K562 (cell line): ENCODE data around the gene TBX6. TPM values are rescaled to one million over a fixed set of nuclear protein-coding genes. Genes with fewer than 3 reads are reported as not detected.

Experiments
- EWSR1 ChIP-seq: fragments of 450-650 bp; IDR thresholded peaks from 2 replicates; pipeline ENCODE4 v1.6.1; 2018; ENCODE audit warnings: borderline replicate concordance, mild to moderate bottlenecking, low read depth, moderate library complexity; ENCODE audit not compliant: partially characterized antibody
- ZNF212 ChIP-seq: fragments of 450-650 bp; formaldehyde crosslinking; IDR thresholded peaks from 2 replicates; pipeline ENCODE4 v1.4.0; 2020; ENCODE audit warnings: mild to moderate bottlenecking
- ZNF699 ChIP-seq: fragments of 250-450 bp; sonication (Bioruptor Pico); IDR thresholded peaks from 2 replicates; pipeline ENCODE4 v1.8.0; 2021; ENCODE audit warnings: mild to moderate bottlenecking, moderate library complexity; ENCODE audit not compliant: insufficient replicate concordance
- polyA plus RNA-seq, 8 experiments: library from polyadenylated mRNA; depleted of rRNA in 4 of 8; stranded (reverse) in 5 of 8; unstranded in 3 of 8; fragments of >200 nt; fragmentation: Nextera tagmentation in 2 of 8; fragmentation: Illumina TruSeq in 1 of 8; extraction: Ambion mirVana in 2 of 8; extraction: Trizol in 1 of 8; gene quantifications; 2 replicates each; pipeline versions ENCODE4 v1.2.1 to v1.2.3, GENCODE V29; 2011 to 2014; ENCODE audit warnings: inconsistent platforms in 1 of 8, missing spikeins in 1 of 8
- total RNA-seq, 7 experiments: library from RNA; depleted of rRNA in 6 of 7; stranded (reverse); fragments of >200 nt in 6 of 7; fragmentation: Illumina TruSeq in 2 of 7; extraction: Trizol in 2 of 7; gene quantifications; 2 replicates each; pipeline versions ENCODE4 v1.2.1 to v1.2.3, GENCODE V29; 2011 to 2021; ENCODE audit warnings: low replicate concordance in 1 of 7
- TF ChIP-seq, protein P1 (sequence below): fragments of 450-650 bp; IDR thresholded peaks from 2 replicates; pipeline ENCODE4 v1.6.1; 2016; ENCODE audit warnings: low read depth
- TF ChIP-seq, protein P2 (sequence below), 3 experiments: fragments of 200-800 bp in 1 of 3; fragments of 250-450 bp in 1 of 3; fragments of 450-650 bp in 1 of 3; sonication (Bioruptor Pico) in 1 of 3; sonication (Bioruptor generic) in 1 of 3; formaldehyde crosslinking in 1 of 3; IDR thresholded peaks; 2 replicates each; pipeline versions ENCODE4 v1.6.1 to v1.8.0; 2016 to 2022; ENCODE audit warnings: mild to moderate bottlenecking in 2 of 3, missing genetic modification characterization in 2 of 3, missing compliant biosample characterization in 1 of 3, moderate library complexity in 1 of 3
- TF ChIP-seq, protein P3 (sequence below): fragments of 450-650 bp; IDR thresholded peaks from 2 replicates; pipeline ENCODE4 v1.7.0; 2016; ENCODE audit warnings: borderline replicate concordance
- TF ChIP-seq, protein P4 (sequence below): fragments of 200-400 bp; formaldehyde crosslinking; IDR thresholded peaks from 2 replicates; pipeline ENCODE4 v1.6.1; 2017; ENCODE audit warnings: mild to moderate bottlenecking, low read depth, low read length, moderate library complexity

TBX6 gene
- total and polyA plus RNA-seq, 9 of the 15 experiments (the other 6 are each of a cell fraction or from before 2014, with no cell fraction given), result 0.07 to 0.58 (median 0.11) TPM; not detected in 2

DNA sequence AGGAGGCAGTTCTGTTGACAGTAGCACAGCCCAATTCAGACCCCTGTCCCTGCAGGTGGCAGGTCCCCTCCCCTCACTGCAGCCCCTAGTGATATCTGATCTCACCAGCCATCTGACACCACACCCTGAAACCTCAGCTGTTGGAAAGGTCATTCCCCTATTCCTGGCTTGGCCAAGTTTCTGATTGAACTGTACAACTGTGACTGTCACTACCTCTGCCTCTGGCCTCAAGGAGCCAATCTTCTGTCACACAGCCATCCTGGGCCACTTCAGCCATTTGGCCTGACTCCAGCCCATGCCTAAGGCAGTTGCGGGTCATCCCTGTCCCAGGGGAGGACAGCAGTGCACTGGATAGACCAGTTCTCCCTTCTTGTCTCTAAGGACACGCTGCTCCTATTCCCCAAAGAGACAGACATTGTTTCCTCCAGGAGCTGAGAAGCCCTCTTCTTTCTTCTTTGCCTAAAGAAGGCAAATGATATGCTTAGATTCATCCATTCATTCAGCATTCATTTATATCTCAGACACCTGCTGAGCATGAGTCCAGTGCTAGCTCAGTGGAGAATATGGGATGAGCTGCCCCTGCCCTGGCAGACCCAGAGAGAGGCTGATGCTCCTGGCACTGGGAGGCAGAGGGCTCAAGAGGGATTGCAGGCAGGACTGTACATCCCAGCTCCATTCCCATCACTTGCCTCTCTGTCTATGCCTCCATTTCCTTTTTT lies 30.7 kb downstream of the TBX6 start (continued):
- TF ChIP-seq, protein P1, sequence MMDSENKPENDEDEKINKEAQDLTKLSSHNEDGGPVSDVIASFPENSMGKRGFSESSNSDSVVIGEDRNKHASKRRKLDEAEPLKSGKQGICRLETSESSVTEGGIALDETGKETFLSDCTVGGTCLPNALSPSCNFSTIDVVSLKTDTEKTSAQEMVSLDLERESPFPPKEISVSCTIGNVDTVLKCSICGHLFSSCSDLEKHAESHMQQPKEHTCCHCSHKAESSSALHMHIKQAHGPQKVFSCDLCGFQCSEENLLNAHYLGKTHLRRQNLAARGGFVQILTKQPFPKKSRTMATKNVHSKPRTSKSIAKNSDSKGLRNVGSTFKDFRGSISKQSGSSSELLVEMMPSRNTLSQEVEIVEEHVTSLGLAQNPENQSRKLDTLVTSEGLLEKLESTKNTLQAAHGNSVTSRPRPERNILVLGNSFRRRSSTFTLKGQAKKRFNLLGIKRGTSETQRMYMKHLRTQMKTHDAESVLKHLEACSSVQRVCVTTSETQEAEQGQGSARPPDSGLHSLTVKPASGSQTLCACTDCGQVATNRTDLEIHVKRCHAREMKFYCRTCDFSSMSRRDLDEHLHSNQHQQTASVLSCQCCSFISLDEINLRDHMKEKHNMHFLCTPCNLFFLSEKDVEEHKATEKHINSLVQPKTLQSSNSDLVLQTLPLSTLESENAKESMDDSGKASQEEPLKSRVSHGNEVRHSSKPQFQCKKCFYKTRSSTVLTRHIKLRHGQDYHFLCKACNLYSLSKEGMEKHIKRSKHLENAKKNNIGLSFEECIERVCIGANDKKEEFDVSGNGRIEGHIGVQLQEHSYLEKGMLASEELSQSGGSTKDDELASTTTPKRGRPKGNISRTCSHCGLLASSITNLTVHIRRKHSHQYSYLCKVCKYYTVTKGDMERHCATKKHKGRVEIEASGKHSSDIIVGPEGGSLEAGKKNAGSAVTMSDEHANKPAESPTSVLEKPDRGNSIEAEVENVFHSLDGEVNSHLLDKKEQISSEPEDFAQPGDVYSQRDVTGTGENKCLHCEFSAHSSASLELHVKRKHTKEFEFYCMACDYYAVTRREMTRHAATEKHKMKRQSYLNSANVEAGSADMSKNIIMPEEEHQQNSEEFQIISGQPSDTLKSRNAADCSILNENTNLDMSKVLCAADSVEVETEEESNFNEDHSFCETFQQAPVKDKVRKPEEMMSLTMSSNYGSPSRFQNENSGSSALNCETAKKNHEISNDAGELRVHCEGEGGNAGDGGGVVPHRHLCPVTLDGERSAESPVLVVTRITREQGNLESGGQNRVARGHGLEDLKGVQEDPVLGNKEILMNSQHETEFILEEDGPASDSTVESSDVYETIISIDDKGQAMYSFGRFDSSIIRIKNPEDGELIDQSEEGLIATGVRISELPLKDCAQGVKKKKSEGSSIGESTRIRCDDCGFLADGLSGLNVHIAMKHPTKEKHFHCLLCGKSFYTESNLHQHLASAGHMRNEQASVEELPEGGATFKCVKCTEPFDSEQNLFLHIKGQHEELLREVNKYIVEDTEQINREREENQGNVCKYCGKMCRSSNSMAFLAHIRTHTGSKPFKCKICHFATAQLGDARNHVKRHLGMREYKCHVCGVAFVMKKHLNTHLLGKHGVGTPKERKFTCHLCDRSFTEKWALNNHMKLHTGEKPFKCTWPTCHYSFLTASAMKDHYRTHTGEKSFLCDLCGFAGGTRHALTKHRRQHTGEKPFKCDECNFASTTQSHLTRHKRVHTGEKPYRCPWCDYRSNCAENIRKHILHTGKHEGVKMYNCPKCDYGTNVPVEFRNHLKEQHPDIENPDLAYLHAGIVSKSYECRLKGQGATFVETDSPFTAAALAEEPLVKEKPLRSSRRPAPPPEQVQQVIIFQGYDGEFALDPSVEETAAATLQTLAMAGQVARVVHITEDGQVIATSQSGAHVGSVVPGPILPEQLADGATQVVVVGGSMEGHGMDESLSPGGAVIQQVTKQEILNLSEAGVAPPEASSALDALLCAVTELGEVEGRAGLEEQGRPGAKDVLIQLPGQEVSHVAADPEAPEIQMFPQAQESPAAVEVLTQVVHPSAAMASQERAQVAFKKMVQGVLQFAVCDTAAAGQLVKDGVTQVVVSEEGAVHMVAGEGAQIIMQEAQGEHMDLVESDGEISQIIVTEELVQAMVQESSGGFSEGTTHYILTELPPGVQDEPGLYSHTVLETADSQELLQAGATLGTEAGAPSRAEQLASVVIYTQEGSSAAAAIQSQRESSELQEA, result no peak
- TF ChIP-seq EWSR1 (no peak), ZNF212 (CRISPR knock-in tag) (no peak), ZNF699 (CRISPR knock-in tag) (no peak)
- TF ChIP-seq, protein P2, sequence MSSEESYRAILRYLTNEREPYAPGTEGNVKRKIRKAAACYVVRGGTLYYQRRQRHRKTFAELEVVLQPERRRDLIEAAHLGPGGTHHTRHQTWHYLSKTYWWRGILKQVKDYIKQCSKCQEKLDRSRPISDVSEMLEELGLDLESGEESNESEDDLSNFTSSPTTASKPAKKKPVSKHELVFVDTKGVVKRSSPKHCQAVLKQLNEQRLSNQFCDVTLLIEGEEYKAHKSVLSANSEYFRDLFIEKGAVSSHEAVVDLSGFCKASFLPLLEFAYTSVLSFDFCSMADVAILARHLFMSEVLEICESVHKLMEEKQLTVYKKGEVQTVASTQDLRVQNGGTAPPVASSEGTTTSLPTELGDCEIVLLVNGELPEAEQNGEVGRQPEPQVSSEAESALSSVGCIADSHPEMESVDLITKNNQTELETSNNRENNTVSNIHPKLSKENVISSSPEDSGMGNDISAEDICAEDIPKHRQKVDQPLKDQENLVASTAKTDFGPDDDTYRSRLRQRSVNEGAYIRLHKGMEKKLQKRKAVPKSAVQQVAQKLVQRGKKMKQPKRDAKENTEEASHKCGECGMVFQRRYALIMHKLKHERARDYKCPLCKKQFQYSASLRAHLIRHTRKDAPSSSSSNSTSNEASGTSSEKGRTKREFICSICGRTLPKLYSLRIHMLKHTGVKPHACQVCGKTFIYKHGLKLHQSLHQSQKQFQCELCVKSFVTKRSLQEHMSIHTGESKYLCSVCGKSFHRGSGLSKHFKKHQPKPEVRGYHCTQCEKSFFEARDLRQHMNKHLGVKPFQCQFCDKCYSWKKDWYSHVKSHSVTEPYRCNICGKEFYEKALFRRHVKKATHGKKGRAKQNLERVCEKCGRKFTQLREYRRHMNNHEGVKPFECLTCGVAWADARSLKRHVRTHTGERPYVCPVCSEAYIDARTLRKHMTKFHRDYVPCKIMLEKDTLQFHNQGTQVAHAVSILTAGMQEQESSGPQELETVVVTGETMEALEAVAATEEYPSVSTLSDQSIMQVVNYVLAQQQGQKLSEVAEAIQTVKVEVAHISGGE (CRISPR knock-in tag; IDR thresholded peaks at IDR 0.05), result no peak
- TF ChIP-seq, protein P3, sequence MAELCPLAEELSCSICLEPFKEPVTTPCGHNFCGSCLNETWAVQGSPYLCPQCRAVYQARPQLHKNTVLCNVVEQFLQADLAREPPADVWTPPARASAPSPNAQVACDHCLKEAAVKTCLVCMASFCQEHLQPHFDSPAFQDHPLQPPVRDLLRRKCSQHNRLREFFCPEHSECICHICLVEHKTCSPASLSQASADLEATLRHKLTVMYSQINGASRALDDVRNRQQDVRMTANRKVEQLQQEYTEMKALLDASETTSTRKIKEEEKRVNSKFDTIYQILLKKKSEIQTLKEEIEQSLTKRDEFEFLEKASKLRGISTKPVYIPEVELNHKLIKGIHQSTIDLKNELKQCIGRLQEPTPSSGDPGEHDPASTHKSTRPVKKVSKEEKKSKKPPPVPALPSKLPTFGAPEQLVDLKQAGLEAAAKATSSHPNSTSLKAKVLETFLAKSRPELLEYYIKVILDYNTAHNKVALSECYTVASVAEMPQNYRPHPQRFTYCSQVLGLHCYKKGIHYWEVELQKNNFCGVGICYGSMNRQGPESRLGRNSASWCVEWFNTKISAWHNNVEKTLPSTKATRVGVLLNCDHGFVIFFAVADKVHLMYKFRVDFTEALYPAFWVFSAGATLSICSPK, result no peak
- TF ChIP-seq, protein P4, sequence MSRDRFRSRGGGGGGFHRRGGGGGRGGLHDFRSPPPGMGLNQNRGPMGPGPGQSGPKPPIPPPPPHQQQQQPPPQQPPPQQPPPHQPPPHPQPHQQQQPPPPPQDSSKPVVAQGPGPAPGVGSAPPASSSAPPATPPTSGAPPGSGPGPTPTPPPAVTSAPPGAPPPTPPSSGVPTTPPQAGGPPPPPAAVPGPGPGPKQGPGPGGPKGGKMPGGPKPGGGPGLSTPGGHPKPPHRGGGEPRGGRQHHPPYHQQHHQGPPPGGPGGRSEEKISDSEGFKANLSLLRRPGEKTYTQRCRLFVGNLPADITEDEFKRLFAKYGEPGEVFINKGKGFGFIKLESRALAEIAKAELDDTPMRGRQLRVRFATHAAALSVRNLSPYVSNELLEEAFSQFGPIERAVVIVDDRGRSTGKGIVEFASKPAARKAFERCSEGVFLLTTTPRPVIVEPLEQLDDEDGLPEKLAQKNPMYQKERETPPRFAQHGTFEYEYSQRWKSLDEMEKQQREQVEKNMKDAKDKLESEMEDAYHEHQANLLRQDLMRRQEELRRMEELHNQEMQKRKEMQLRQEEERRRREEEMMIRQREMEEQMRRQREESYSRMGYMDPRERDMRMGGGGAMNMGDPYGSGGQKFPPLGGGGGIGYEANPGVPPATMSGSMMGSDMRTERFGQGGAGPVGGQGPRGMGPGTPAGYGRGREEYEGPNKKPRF, result no peak
